HFF-Myc (cell line): ENCODE results near the gene UBE2E1.
A peak's percentile ranks its signal among the peaks of the same experiment; 100 is the strongest.
"Not testable (repeated sequence)": the region's sequence is repeated elsewhere in the genome, so short reads cannot be mapped to it uniquely, and the experiment has no call there.

ENCODE experiments used
- DNase-seq: peaks from one replicate; pipeline ENCODE4 v3.0.0-alpha.2; 2011; ENCODE audit warnings: low read depth; ENCODE audit errors: extremely low read depth
- H3K4me3 ChIP-seq: replicated peaks from 2 replicates; pipeline ENCODE4 v1.5.1; 2011; ENCODE audit warnings: low read depth, mild to moderate bottlenecking, control low read depth, low read length
- TF ChIP-seq, protein P1 (sequence below): IDR thresholded peaks from 2 replicates; pipeline ENCODE4 v1.5.1; 2012; ENCODE audit warnings: mild to moderate bottlenecking, low read depth, low read length, control low read depth; ENCODE audit errors: missing control alignments

UBE2E1 gene

DNA sequence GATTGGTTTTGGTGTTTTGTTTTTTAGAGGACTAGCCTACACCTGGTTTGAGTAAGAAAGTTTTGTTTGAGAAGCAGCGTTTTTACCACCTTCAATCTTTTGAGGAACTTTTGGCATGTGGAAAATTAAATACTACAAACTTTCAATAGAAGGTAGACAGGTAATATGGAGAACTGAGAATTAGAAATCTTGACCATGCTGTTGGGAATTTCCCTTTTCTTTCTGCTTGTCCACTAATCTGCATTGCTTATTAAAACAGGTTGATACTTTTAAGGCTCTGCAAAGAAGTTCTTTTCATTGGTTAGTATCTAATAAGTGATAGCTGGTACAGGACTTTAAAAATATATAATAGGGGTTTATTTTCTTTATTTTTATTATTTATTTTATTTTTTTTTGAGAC lies 31.9 kb downstream of the UBE2E1 start:
- no peak overlapping the region for H3K4me3 ChIP-seq
- DNase-seq: no peak
- TF ChIP-seq, protein P1, sequence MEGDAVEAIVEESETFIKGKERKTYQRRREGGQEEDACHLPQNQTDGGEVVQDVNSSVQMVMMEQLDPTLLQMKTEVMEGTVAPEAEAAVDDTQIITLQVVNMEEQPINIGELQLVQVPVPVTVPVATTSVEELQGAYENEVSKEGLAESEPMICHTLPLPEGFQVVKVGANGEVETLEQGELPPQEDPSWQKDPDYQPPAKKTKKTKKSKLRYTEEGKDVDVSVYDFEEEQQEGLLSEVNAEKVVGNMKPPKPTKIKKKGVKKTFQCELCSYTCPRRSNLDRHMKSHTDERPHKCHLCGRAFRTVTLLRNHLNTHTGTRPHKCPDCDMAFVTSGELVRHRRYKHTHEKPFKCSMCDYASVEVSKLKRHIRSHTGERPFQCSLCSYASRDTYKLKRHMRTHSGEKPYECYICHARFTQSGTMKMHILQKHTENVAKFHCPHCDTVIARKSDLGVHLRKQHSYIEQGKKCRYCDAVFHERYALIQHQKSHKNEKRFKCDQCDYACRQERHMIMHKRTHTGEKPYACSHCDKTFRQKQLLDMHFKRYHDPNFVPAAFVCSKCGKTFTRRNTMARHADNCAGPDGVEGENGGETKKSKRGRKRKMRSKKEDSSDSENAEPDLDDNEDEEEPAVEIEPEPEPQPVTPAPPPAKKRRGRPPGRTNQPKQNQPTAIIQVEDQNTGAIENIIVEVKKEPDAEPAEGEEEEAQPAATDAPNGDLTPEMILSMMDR: no peak

- DNase-seq: no peak
- TF ChIP-seq, protein P1: no peak
- H3K4me3 ChIP-seq: no peak overlapping the region
Observed at GRCh38 chr3:23840521-23840920, 34.8 kb downstream of the UBE2E1 start.

DNA sequence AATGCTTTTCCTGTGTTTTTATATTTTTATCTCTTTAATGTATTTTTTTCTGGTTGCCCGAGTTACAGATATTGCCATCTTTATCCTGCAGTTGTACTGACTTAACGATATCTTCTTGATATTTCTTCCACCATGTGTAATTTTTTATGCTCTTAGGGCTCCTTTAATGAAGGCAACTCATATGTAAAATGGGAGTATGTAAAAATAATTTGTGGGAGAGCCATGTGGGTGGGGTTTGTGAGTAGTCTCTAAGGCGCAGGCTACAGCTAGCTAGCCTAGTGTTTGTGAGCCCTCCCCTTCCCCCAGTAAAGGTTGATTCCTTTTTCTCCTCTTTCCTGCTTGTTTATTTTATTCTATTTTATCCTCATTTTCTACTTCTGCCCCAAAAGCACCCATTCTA lies 38.1 kb downstream of the UBE2E1 start:
- H3K4me3 ChIP-seq: no peak overlapping the region
- TF ChIP-seq, protein P1: no peak
- DNase-seq: no peak

DNA sequence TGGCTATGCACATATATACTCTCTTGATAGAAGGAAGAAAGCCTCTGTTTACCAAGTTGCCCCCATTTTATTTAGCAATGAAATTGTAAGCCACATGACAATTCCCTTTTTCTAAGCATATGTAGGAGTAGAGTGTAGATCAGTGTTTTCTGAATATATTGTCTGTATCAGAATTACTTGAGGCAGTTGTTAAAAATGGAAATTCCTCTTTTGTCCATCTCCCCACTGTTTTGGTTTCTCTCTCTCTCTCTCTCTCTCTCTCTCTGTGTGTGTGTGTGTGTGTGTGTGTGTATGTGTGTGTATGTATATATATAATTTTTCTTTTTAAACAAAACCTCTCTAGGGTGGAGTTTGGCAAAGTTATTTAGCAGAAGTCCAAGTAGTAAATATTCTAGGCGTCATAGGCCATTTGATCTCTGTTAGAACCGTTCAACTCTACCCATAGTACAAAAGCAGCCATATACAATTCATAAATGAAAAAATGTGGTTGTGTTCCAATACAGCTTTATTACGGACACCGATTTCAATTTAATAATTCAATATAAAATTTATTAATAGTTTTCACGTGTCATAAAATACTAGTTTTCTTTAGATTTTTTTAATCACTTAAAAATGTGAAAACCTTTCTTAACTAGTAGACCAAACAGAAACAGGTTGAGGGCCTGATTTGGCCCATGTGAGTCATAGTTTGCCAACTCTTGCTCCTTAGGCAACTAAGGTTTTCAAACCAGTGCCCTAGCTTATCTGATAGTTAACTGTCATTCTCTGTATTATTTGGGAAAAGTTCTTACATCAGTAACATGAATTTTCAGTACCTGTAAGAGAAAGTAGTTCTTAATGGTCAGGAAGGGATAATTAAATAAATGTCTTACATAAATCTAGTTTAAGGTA lies 39.8 kb downstream of the UBE2E1 start:
- no peak overlapping the region for H3K4me3 ChIP-seq
- TF ChIP-seq, protein P1: no peak
- DNase-seq: no peak

- not testable (repeated sequence) for H3K4me3 ChIP-seq, DNase-seq
Observed at GRCh38 chr3:23849462-23849861, 43.7 kb downstream of the UBE2E1 start.

GRCh38 chr3:23856286-23856685 lies 50.5 kb downstream of the UBE2E1 start:
- TF ChIP-seq, protein P1: no peak
- peak; percentile 52 for DNase-seq

GRCh38 chr3:23859012-23859743 lies 53.4 kb downstream of the UBE2E1 start:
- TF ChIP-seq, protein P1: no peak
- no peak for DNase-seq

More at GRCh38 chr3:23856286-23856685, 50.5 kb downstream of the UBE2E1 start:
- no peak overlapping the region for H3K4me3 ChIP-seq

More at GRCh38 chr3:23859012-23859743, 53.4 kb downstream of the UBE2E1 start:
- H3K4me3 ChIP-seq: no peak overlapping the region
